Activated CD8-positive, alpha-beta T cell treated with anti-CD3 and anti-CD28 coated beads for 36 hours (primary cell): ENCODE measurements around the gene SYT6. TPM values are rescaled to one million over a fixed set of nuclear protein-coding genes. Genes with fewer than 3 reads are reported as not detected.

Experiments
- ATAC-seq: fragments of 200-7000 bp; cut with Tn5 transposase; one replicate; pipeline ENCODE4 v1.10.0; 2021; ENCODE audit warnings: mild to moderate bottlenecking, moderate library complexity
- CTCF ChIA-PET: fragments of 350-600 bp; sonication (Branson Sonifier 250); formaldehyde crosslinking; loops from one replicate; lab custom pipeline; 2021; ENCODE audit warnings: antibody characterized with exemption; lab: Charles Lee
- POLR2A ChIA-PET: fragments of 350-600 bp; sonication (Branson Sonifier 250); formaldehyde crosslinking; loops from one replicate; lab custom pipeline; 2021; ENCODE audit warnings: antibody characterized with exemption; lab: Charles Lee
- DNase-seq: peaks from one replicate; pipeline ENCODE4 v3.0.0-alpha.2; 2020
- H3K27ac Mint-ChIP-seq: one replicate; pipeline ENCODE4 v1.8.0; 2021; ENCODE audit warnings: mild to moderate bottlenecking, mixed read lengths
- H3K27me3 Mint-ChIP-seq: one replicate; pipeline ENCODE4 v1.8.0; 2021; ENCODE audit warnings: mixed read lengths
- H3K36me3 Mint-ChIP-seq: one replicate; pipeline ENCODE4 v1.8.0; 2021; ENCODE audit warnings: low read depth, mixed read lengths
- H3K4me1 Mint-ChIP-seq: one replicate; pipeline ENCODE4 v1.8.0; 2021; ENCODE audit warnings: low read depth, mixed read lengths
- H3K4me3 Mint-ChIP-seq: one replicate; pipeline ENCODE4 v1.8.0; 2021; ENCODE audit warnings: mild to moderate bottlenecking, moderate library complexity, mixed read lengths
- H3K9me3 Mint-ChIP-seq: one replicate; pipeline ENCODE4 v1.8.0; 2021; ENCODE audit warnings: mixed read lengths
- intact Hi-C: fragments of 100-400 bp; cut with micrococcal nuclease; formaldehyde crosslinking; loops from one replicate; pipeline ENCODE4 v1.10.0; 2022
- total RNA-seq, 2 experiments: library from RNA; stranded (reverse); gene quantifications; one replicate each; pipeline ENCODE4 v1.2.3, GENCODE V29; 2021
- TF ChIP-seq, protein P1 (sequence below): fragments of 200-600 bp; IDR thresholded peaks from one replicate; pipeline ENCODE4 v1.8.0; 2022; ENCODE audit warnings: antibody characterized with exemption, mild to moderate bottlenecking

SYT6 gene
- total RNA-seq, 2 experiments from 2014 or later = not detected

DNA sequence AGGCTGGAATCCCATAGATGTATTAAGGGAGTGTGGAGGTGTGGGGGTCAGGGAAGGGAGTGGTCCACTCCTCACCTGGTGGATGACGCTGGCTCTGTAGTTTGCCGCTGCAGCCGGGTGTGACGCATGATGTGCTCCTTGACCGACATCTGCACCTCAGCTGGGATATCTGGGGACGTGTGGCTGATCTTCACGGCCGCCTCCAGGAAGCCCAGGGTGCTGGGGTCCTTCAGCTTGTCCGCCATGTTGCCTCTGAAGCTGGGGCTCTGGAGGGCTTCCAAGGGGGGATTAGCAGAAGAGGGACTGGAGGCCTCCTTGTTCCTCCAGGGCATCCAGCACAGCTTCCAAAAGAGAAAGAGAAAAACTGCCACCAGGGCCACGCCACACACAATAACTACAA, 14.1 kb downstream of the SYT6 start:
- H3K27me3 Mint-ChIP-seq = peaks cover 2% of the 10 kb centered on the region
- H3K4me3 Mint-ChIP-seq = no peak overlapping the region
- TF ChIP-seq, protein P1, sequence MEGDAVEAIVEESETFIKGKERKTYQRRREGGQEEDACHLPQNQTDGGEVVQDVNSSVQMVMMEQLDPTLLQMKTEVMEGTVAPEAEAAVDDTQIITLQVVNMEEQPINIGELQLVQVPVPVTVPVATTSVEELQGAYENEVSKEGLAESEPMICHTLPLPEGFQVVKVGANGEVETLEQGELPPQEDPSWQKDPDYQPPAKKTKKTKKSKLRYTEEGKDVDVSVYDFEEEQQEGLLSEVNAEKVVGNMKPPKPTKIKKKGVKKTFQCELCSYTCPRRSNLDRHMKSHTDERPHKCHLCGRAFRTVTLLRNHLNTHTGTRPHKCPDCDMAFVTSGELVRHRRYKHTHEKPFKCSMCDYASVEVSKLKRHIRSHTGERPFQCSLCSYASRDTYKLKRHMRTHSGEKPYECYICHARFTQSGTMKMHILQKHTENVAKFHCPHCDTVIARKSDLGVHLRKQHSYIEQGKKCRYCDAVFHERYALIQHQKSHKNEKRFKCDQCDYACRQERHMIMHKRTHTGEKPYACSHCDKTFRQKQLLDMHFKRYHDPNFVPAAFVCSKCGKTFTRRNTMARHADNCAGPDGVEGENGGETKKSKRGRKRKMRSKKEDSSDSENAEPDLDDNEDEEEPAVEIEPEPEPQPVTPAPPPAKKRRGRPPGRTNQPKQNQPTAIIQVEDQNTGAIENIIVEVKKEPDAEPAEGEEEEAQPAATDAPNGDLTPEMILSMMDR = no peak
- DNase-seq (no peak), ATAC-seq (no peak)
- H3K9me3 Mint-ChIP-seq = no peaks in the 10 kb centered on the region
- no peaks in the 10 kb centered on the region for H3K36me3 Mint-ChIP-seq
- ChIA-PET CTCF (no interaction called here), POLR2A (no interaction called here)
- intact Hi-C loops = no loop called here
- H3K27ac Mint-ChIP-seq = no peak overlapping the region
- H3K4me1 Mint-ChIP-seq = no peaks in the 10 kb centered on the region

DNA sequence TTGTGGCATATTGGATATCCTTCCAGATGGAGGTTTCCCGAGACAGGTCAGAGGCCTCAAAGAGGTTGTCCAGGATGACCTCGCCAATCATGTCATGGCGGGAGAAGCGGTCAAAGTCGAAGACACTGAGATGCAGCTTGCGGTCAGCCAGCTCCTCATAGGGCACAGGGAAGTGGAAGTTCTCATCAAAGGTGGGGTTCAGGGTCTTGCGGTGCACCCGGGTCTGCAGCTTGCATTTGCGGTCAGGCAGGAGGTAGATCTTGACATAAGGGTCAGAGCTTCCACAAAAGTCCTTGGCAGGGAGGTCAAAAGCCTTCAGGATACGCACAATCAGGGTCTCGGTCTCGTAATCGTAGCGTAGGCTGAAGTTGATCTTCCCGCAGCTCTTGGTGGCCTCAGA, 16.2 kb downstream of the SYT6 start:
- Mint-ChIP-seq H3K36me3 (no peaks in the 10 kb centered on the region), H3K27ac (no peak overlapping the region), H3K4me1 (no peaks in the 10 kb centered on the region), H3K9me3 (no peaks in the 10 kb centered on the region), H3K27me3 (peaks cover 2% of the 10 kb centered on the region), H3K4me3 (no peak overlapping the region)
- intact Hi-C loops = no loop called here
- CTCF ChIA-PET = no interaction called here
- ATAC-seq (no peak), DNase-seq (no peak)
- TF ChIP-seq, protein P1 = no peak
- POLR2A ChIA-PET = interaction anchor here (0.6 to 1.0 kb wide), 2 partner anchors 35 to 75 kb away, joined by 3 to 4 read pairs; no protein-coding TSS in a partner anchor

GRCh38 chr1:114135786-114136185, 17.9 kb downstream of the SYT6 start:
- Mint-ChIP-seq H3K27ac (no peak overlapping the region), H3K9me3 (no peaks in the 10 kb centered on the region), H3K36me3 (no peaks in the 10 kb centered on the region), H3K4me3 (no peak overlapping the region), H3K4me1 (no peaks in the 10 kb centered on the region), H3K27me3 (peaks cover 4% of the 10 kb centered on the region)
- CTCF ChIA-PET = interaction anchor here (1.0 to 1.3 kb wide), 2 partner anchors 13 to 16 kb away, joined by 3 read pairs; no protein-coding TSS in a partner anchor
- TF ChIP-seq, protein P1 = no peak
- intact Hi-C loops = no loop called here
- POLR2A ChIA-PET = no interaction called here
- no peak for DNase-seq
- no peak for ATAC-seq

- no peak overlapping the region for H3K4me3 Mint-ChIP-seq
Measured at GRCh38 chr1:114134518-114134917, 19.2 kb downstream of the SYT6 start.

DNA sequence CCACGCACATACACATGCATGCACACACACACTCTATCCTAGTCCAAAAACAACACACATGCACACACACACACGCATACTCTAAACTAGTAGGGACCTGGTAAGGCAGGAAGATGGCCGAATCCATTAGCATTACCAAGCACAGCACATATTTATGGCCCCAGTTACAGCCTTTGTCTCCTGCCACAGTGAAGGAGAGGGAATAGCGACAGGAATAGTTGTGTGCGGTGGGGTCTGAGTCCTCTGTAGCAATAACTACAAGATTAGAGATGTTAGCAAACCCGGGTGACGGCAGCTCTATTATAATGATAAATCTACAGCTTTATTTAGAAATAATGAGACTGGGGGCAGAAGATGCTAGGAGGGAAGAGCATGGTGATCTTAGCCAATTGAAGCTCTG, 20.5 kb downstream of the SYT6 start:
- DNase-seq (no peak), ATAC-seq (no peak)
- H3K27ac Mint-ChIP-seq = no peak overlapping the region
- H3K4me1 Mint-ChIP-seq = peaks cover 9% of the 10 kb centered on the region
- no peak overlapping the region for H3K4me3 Mint-ChIP-seq
- peaks cover 4% of the 10 kb centered on the region for H3K27me3 Mint-ChIP-seq
- no peaks in the 10 kb centered on the region for H3K9me3 Mint-ChIP-seq
- H3K36me3 Mint-ChIP-seq = no peaks in the 10 kb centered on the region
- ChIA-PET CTCF (interaction anchor here (1.0 kb wide), 1 partner anchor 31 kb away, joined by 3 read pairs; no protein-coding TSS in a partner anchor), POLR2A (no interaction called here)
- intact Hi-C loops = no loop called here
- TF ChIP-seq, protein P1 = no peak

More at GRCh38 chr1:114134518-114134917, 19.2 kb downstream of the SYT6 start:
- peaks cover 2% of the 10 kb centered on the region for H3K4me1 Mint-ChIP-seq
- ChIA-PET CTCF (no interaction called here), POLR2A (interaction anchor here (1.0 kb wide), 1 partner anchor 24 kb away, joined by 3 read pairs; no protein-coding TSS in a partner anchor)
- peaks cover 4% of the 10 kb centered on the region for H3K27me3 Mint-ChIP-seq
- no peak overlapping the region for H3K27ac Mint-ChIP-seq
- ATAC-seq = no peak
- intact Hi-C loops = no loop called here
- no peak for DNase-seq
- TF ChIP-seq, protein P1 = no peak
- no peaks in the 10 kb centered on the region for H3K36me3 Mint-ChIP-seq
- no peaks in the 10 kb centered on the region for H3K9me3 Mint-ChIP-seq
